Heart left ventricle (tissue), 16 donors: Measurements from ENCODE around the gene ARL4C. TPM values are rescaled to one million over a fixed set of nuclear protein-coding genes. Genes with fewer than 3 reads are reported as not detected.

ENCODE experiments used
- ATAC-seq, 4 donors: fragments of 200-7000 bp; cut with Tn5 transposase; one replicate each; pipeline ENCODE4 v1.9.1; 2020 to 2022; ENCODE audit warnings: moderate library complexity in 4 of 4, mild to moderate bottlenecking in 3 of 4, moderate number of reproducible peaks in 1 of 4
- DNase-seq, 5 donors: peaks; one replicate each; pipeline ENCODE4 v3.0.0-alpha.2; 2020
- H3K27ac ChIP-seq, 12 donors: fragments of 200-600 bp; sonication (generic) in 4 of 12; one replicate each; pipeline versions ENCODE4 v1.5.0 to v1.8.0; 2016 to 2022; ENCODE audit warnings: mild to moderate bottlenecking in 2 of 12
- H3K27me3 ChIP-seq, 9 donors: fragments of 200-600 bp; sonication (generic) in 2 of 9; one replicate each; pipeline versions ENCODE4 v1.5.1 to v1.8.0; 2016 to 2022; ENCODE audit warnings: mild to moderate bottlenecking in 3 of 9
- H3K36me3 ChIP-seq, 9 donors: fragments of 200-600 bp; sonication (generic) in 2 of 9; one replicate each; pipeline versions ENCODE4 v1.5.0 to v1.8.0; 2018 to 2022; ENCODE audit warnings: mild to moderate bottlenecking in 2 of 9
- H3K4me1 ChIP-seq, 12 donors: fragments of 200-600 bp; sonication (generic) in 4 of 12; one replicate each; pipeline versions ENCODE4 v1.5.0 to v1.8.0; 2016 to 2022; ENCODE audit warnings: mild to moderate bottlenecking in 3 of 12
- H3K4me3 ChIP-seq, 12 donors: fragments of 200-600 bp; sonication (generic) in 4 of 12; one replicate each; pipeline versions ENCODE4 v1.5.0 to v1.8.0; 2017 to 2022; ENCODE audit warnings: mild to moderate bottlenecking in 9 of 12, moderate library complexity in 4 of 12
- H3K9me3 ChIP-seq, 12 donors: fragments of 200-600 bp; sonication (generic) in 4 of 12; one replicate each; pipeline versions ENCODE4 v1.5.0 to v1.8.0; 2016 to 2022; ENCODE audit warnings: mild to moderate bottlenecking in 1 of 12
- CTCF ChIP-seq, 12 donors: fragments of 200-600 bp; sonication (generic) in 4 of 12; IDR thresholded peaks; one replicate each; pipeline versions ENCODE4 v1.5.0 to v1.8.0; 2018 to 2022; ENCODE audit warnings: antibody characterized with exemption in 12 of 12, mild to moderate bottlenecking in 5 of 12
- POLR2A ChIP-seq, 2 donors: fragments of 450-650 bp; IDR thresholded peaks; one replicate each; pipeline ENCODE4 v1.6.1; 2017; ENCODE audit warnings: antibody characterized with exemption in 2 of 2, mild to moderate bottlenecking in 2 of 2, moderate library complexity in 2 of 2
- WGBS, 4 donors: extraction: QIAGEN DNeasy Blood & Tissue Kit in 2 of 4; methylation state at CpG; one replicate each; pipeline versions ENCODE4 v1.1.5 to v1.1.7; 2013 to 2018; 5-methylcytosine and 5-hydroxymethylcytosine counted together
- intact Hi-C, 10 donors: fragments of 100-400 bp; cut with DNase I; formaldehyde crosslinking; loops; one replicate each; pipeline versions ENCODE4 v1.11.1 to v1.14.2; 2022
- polyA plus RNA-seq, 2 donors: library from polyadenylated mRNA; stranded (reverse); fragments of 200-250 nt; gene quantifications; one replicate each; pipeline ENCODE4 v1.2.3, GENCODE V29; 2013
- total RNA-seq, 9 donors: library from RNA; depleted of rRNA in 2 of 9; stranded (reverse); fragments of >200 nt in 2 of 9; fragmentation: NEBNext Ultra II Directional in 3 of 9; extraction: Animal tissue kit (Norgen Biotek cat#: 25700) in 3 of 9; gene quantifications; one replicate each; pipeline versions ENCODE4 v1.1.0 to v1.2.4, GENCODE V29; 2016 to 2023
- donor health status: ischemic (EF 13 %, LVEDD 7.1; RV severe dilation, severe dysfunction).
- donor health status: healthy with polysubstance abuse.
- donor health status: DM: no; HTN: yes; CAD: no.
- donor health status: DM: no; HTN: no; CAD: no.
- donor health status: ischemic (EF 25% LVEDD 6.9; RV normal size, moderate dysfunction).
- donor health status: ischemic (EF 25% LVEDD 5.7; RV mildly dilated, moderate dysfunction).
- donor health status: healthy.
- donor health status: DM: yes; HTN: yes; CAD: no.
- donor health status: ischemic (EF 35%, LVEDD 5.7; RV mildly dilated, moderate dysfunction).
- donor health status: nonischemic (EF 11% LVEDD 7.7; RV severe dilation, severe dysfunction).
- donor health status: DM: yes; HTN: yes; CAD: no.
- donor health status: PGD.
- donor health status: ischemic (EF 29% LVEDD 5.4; RV normal size, mild dysfunction).
- donor health status: nonischemic (EF 23%, LVEDD 6.1; RV moderate dilation, normal function).

The ARL4C gene
- total and polyA plus RNA-seq, 11 donors: 0.80 to 16.3 (median 2.2) TPM

- ATAC-seq (no peak), DNase-seq (no peak)
- intact Hi-C loops: no loop called here
- WGBS, 4 donors: 66 to 71% (median 67%) methylated on average over 1 of the region's 1 CpG
- Histone ChIP-seq H3K4me1 (peaks cover 0 to 51% (median 0%) of the 10 kb centered on the region in 12 donors), H3K27ac (peak overlapping the region in 1 of 12 donors; percentile 83), H3K9me3 (no peaks in the 10 kb centered on the region), H3K4me3 (no peak overlapping the region), H3K36me3 (no peaks in the 10 kb centered on the region), H3K27me3 (peaks cover 0 to 18% (median 4%) of the 10 kb centered on the region in 9 donors)
- TF ChIP-seq CTCF (IDR thresholded peaks at IDR 0.05) (no peak), POLR2A (IDR thresholded peaks at IDR 0.05) (no peak)
Observed at GRCh38 chr2:234488486-234488885, 8.4 kb downstream of the ARL4C start.

GRCh38 chr2:234487356-234487755 is 9.5 kb downstream of the ARL4C start:
- no peaks in the 10 kb centered on the region for H3K9me3 ChIP-seq
- WGBS, 4 donors: 84 to 100% (median 91%) methylated on average over 3 of the region's 3 CpGs
- H3K27me3 ChIP-seq: peaks cover 0 to 13% (median 0%) of the 10 kb centered on the region in 9 donors
- intact Hi-C loops: no loop called here
- no peak overlapping the region for H3K4me3 ChIP-seq
- peaks cover 0 to 51% (median 0%) of the 10 kb centered on the region in 12 donors for H3K4me1 ChIP-seq
- H3K27ac ChIP-seq: no peak overlapping the region
- TF ChIP-seq CTCF (IDR thresholded peaks at IDR 0.05) (no peak), POLR2A (IDR thresholded peaks at IDR 0.05) (no peak)
- ATAC-seq (no peak), DNase-seq (no peak)
- H3K36me3 ChIP-seq: no peaks in the 10 kb centered on the region

GRCh38 chr2:234483568-234484251 is 13.2 kb downstream of the ARL4C start:
- Histone ChIP-seq H3K4me3 (no peak overlapping the region), H3K9me3 (no peaks in the 10 kb centered on the region), H3K27ac (peak overlapping the region in 1 of 12 donors; percentile 63), H3K36me3 (no peaks in the 10 kb centered on the region), H3K27me3 (no peaks in the 10 kb centered on the region), H3K4me1 (peaks cover 0 to 37% (median 0%) of the 10 kb centered on the region in 12 donors)
- intact Hi-C loops: no loop called here
- TF ChIP-seq POLR2A (IDR thresholded peaks at IDR 0.05) (no peak), CTCF (IDR thresholded peaks at IDR 0.05) (peak in 1 of 12 donors; percentile 25)
- no peak for DNase-seq
- peak in 2 of 4 donors; percentile 56 to 65 for ATAC-seq
- 60 to 76% (median 69%) methylated on average over 9 of the region's 9 CpGs for WGBS, 4 donors

GRCh38 chr2:234481301-234481700 is 15.6 kb downstream of the ARL4C start:
- WGBS, 4 donors: 87 to 92% (median 91%) methylated on average over 5 of the region's 5 CpGs
- H3K27me3 ChIP-seq: no peaks in the 10 kb centered on the region
- no peak overlapping the region for H3K27ac ChIP-seq
- DNase-seq: no peak
- H3K9me3 ChIP-seq: no peaks in the 10 kb centered on the region
- TF ChIP-seq POLR2A (IDR thresholded peaks at IDR 0.05): no peak
- TF ChIP-seq CTCF (IDR thresholded peaks at IDR 0.05): no peak
- peaks cover 0 to 32% (median 0%) of the 10 kb centered on the region in 12 donors for H3K4me1 ChIP-seq
- H3K4me3 ChIP-seq: no peak overlapping the region
- intact Hi-C loops: no loop called here
- no peak for ATAC-seq
- H3K36me3 ChIP-seq: no peaks in the 10 kb centered on the region
